Dendritic cell treated with granulocyte-macrophage colony-stimulating factor and Interleukin-4, amounts not matched to agents 40 ng/mL and 50 ng/mL, for 4 days (primary cell): Measurements from ENCODE around the gene CEP192.

Experiments
- H3K27ac Mint-ChIP-seq: one replicate; pipeline ENCODE4 v1.8.0; 2022; ENCODE audit warnings: mild to moderate bottlenecking, mixed read lengths
- H3K27me3 Mint-ChIP-seq: one replicate; pipeline ENCODE4 v1.8.0; 2022; ENCODE audit warnings: mild to moderate bottlenecking, mixed read lengths
- H3K36me3 Mint-ChIP-seq: one replicate; pipeline ENCODE4 v1.8.0; 2022; ENCODE audit warnings: low read depth, mixed read lengths
- H3K4me1 Mint-ChIP-seq: one replicate; pipeline ENCODE4 v1.8.0; 2022; ENCODE audit warnings: low read depth, mixed read lengths
- H3K4me3 Mint-ChIP-seq: one replicate; pipeline ENCODE4 v1.8.0; 2022; ENCODE audit warnings: mild to moderate bottlenecking, moderate library complexity, mixed read lengths
- H3K9me3 Mint-ChIP-seq: one replicate; pipeline ENCODE4 v1.8.0; 2022; ENCODE audit warnings: mixed read lengths
- intact Hi-C: fragments of 100-400 bp; cut with micrococcal nuclease; formaldehyde crosslinking; loops from one replicate; pipeline ENCODE4 v1.15.0; 2022

Gene CEP192

DNA sequence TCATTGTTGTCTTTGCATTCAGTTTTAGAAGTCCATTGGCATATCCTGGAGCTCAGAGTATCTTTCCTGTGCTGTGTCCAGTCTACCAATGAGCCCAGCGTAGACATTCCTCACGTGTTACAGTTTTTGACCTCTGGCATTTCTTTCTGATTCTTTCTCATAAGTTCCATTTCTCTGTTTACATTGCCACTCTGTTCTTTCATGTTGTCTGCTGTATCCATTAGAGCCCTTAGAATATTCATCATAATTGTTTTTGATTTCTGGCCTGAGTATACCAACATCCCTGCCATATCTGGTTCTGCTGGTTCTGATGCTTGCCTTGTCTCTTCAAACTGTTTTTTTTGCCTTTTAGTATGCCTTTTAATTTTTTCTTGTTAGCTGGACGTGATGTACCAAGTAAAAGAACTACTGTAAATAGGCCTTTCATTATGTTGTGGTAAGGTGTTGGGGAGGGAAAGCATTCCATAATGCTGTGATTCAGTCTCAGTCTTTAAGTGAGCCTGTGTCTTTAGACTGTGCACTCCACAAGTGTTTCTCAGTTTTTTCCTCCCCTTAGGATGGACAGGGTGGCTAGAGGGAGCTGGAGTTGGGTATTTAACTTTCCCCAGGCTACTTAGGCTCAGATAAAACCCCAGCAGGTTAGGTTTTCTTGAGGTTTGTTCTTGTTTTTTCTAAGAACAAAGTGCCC lies 35.6 kb downstream of the CEP192 start:
- no peak overlapping the region for H3K4me3 Mint-ChIP-seq
- peaks cover 88% of the 10 kb centered on the region for H3K36me3 Mint-ChIP-seq
- no peaks in the 10 kb centered on the region for H3K9me3 Mint-ChIP-seq
- no peaks in the 10 kb centered on the region for H3K27me3 Mint-ChIP-seq
- intact Hi-C loops, result no loop called here
- no peaks in the 10 kb centered on the region for H3K4me1 Mint-ChIP-seq
- no peak overlapping the region for H3K27ac Mint-ChIP-seq

GRCh38 chr18:13028869-13029268 lies 37.7 kb downstream of the CEP192 start:
- Mint-ChIP-seq H3K4me3 (no peak overlapping the region), H3K27ac (no peak overlapping the region), H3K27me3 (no peaks in the 10 kb centered on the region), H3K36me3 (peaks cover 86% of the 10 kb centered on the region), H3K4me1 (no peaks in the 10 kb centered on the region), H3K9me3 (no peaks in the 10 kb centered on the region)
- intact Hi-C loops, result no loop called here

- intact Hi-C loops, result no loop called here
- H3K9me3 Mint-ChIP-seq, result no peaks in the 10 kb centered on the region
- no peaks in the 10 kb centered on the region for H3K27me3 Mint-ChIP-seq
- no peak overlapping the region for H3K4me3 Mint-ChIP-seq
- no peaks in the 10 kb centered on the region for H3K4me1 Mint-ChIP-seq
- H3K27ac Mint-ChIP-seq, result no peak overlapping the region
- peaks cover 75% of the 10 kb centered on the region for H3K36me3 Mint-ChIP-seq
These were observed 41.0 kb downstream of the CEP192 start for GRCh38 chr18:13032173-13032572.

DNA sequence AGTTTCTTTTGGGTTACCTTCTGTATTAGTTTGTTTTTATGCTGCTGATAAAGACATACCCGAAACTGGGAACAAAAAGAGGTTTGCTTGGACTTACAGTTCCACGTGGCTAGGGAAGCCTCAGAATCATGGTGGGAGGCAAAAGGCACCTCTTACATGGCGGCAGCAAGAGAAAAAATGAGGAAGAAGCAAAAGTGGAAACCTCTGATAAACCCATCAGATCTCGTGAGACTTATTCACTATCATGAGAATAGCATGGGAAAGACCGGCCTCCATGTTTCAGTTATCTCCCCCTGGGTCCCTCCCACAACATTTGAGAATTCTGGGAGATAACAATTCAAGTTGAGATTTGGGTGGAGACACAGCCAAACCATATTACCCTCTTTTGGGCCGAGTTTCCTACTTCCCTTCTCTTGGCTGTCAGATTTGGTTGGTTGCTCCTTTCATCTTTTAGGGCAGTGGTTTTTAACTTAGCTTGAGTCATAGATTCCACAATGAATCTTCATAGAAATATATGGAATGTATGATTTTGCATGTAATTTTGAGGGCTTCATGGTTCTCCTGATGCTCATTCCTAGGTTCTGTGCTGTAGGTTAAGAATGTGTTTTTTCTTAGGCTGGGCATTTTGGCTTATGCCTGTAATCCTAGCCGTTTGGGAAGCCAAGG lies 44.2 kb downstream of the CEP192 start:
- H3K4me1 Mint-ChIP-seq, result no peaks in the 10 kb centered on the region
- no peaks in the 10 kb centered on the region for H3K27me3 Mint-ChIP-seq
- H3K27ac Mint-ChIP-seq, result no peak overlapping the region
- intact Hi-C loops, result no loop called here
- no peaks in the 10 kb centered on the region for H3K9me3 Mint-ChIP-seq
- peaks cover 81% of the 10 kb centered on the region for H3K36me3 Mint-ChIP-seq
- H3K4me3 Mint-ChIP-seq, result no peak overlapping the region

- intact Hi-C loops, result no loop called here
- no peaks in the 10 kb centered on the region for H3K4me1 Mint-ChIP-seq
- no peaks in the 10 kb centered on the region for H3K27me3 Mint-ChIP-seq
- H3K36me3 Mint-ChIP-seq, result peaks cover 74% of the 10 kb centered on the region
- H3K27ac Mint-ChIP-seq, result no peak overlapping the region
- no peaks in the 10 kb centered on the region for H3K9me3 Mint-ChIP-seq
- H3K4me3 Mint-ChIP-seq, result no peak overlapping the region
These were observed 45.6 kb downstream of the CEP192 start for GRCh38 chr18:13036622-13037320.

DNA sequence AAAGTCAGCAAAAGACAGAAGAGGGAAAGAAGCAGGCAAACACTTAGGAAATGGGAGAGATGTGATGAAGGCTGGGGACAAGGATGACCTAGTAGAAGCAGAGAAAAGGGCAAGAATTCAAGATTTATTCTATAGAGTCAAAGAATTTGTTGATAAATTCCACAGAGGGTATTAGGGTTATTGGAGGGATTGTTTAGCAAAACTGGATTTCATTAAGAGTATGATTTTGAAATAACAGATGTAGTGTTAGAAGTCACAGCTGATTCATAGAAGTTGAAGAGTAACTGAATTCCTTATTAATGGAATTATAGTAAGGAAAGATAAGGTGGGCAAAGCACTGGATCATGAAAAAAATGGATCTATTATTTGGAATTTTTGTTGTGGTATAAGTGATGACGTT lies 48.6 kb downstream of the CEP192 start:
- Mint-ChIP-seq H3K9me3 (no peaks in the 10 kb centered on the region), H3K36me3 (peaks cover 78% of the 10 kb centered on the region)
- intact Hi-C loops, result no loop called here

DNA sequence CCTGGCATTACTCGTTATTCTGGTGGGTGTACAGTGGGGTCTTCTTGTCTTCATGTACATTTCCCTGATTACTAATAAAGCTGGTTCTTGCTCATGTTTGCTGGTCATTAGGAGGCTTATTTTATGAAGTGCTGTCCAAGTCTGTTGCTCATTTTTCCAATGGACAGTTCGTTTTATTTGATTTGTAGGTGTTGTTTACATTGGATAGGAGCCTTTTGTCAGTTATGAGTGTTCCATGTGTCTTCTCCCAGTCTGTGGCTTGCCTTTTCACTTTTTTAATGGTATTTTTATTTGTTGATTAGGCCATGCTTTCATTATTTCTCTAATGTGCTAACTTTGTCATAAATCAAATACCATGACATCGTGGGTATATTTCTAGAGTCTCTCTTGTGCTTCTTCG lies 51.9 kb downstream of the CEP192 start:
- no peak overlapping the region for H3K4me3 Mint-ChIP-seq
- H3K4me1 Mint-ChIP-seq, result peaks cover 13% of the 10 kb centered on the region
- no peaks in the 10 kb centered on the region for H3K27me3 Mint-ChIP-seq
- no peak overlapping the region for H3K27ac Mint-ChIP-seq
- intact Hi-C loops, result no loop called here
- no peaks in the 10 kb centered on the region for H3K9me3 Mint-ChIP-seq
- peaks cover 86% of the 10 kb centered on the region for H3K36me3 Mint-ChIP-seq

More for the DNA sequence above, 48.6 kb downstream of the CEP192 start:
- no peaks in the 10 kb centered on the region for H3K4me1 Mint-ChIP-seq
- no peak overlapping the region for H3K4me3 Mint-ChIP-seq
- no peaks in the 10 kb centered on the region for H3K27me3 Mint-ChIP-seq
- no peak overlapping the region for H3K27ac Mint-ChIP-seq

- intact Hi-C loops, result no loop called here
- Mint-ChIP-seq H3K27me3 (no peaks in the 10 kb centered on the region), H3K4me3 (no peak overlapping the region), H3K9me3 (no peaks in the 10 kb centered on the region), H3K4me1 (peaks cover 28% of the 10 kb centered on the region), H3K36me3 (peaks cover 88% of the 10 kb centered on the region), H3K27ac (peak overlapping the region; percentile 51)
These were observed 57.0 kb downstream of the CEP192 start for GRCh38 chr18:13048061-13048595.

- intact Hi-C loops, result no loop called here
- Mint-ChIP-seq H3K27ac (no peak overlapping the region), H3K36me3 (peaks cover 91% of the 10 kb centered on the region), H3K27me3 (no peaks in the 10 kb centered on the region), H3K4me3 (no peak overlapping the region), H3K9me3 (no peaks in the 10 kb centered on the region), H3K4me1 (peaks cover 28% of the 10 kb centered on the region)
These were observed 60.0 kb downstream of the CEP192 start for GRCh38 chr18:13051159-13051558.

GRCh38 chr18:13051950-13052349 lies 60.8 kb downstream of the CEP192 start:
- no peak overlapping the region for H3K4me3 Mint-ChIP-seq
- intact Hi-C loops, result no loop called here
- H3K9me3 Mint-ChIP-seq, result no peaks in the 10 kb centered on the region
- H3K27me3 Mint-ChIP-seq, result no peaks in the 10 kb centered on the region
- H3K27ac Mint-ChIP-seq, result no peak overlapping the region
- H3K36me3 Mint-ChIP-seq, result peaks cover 91% of the 10 kb centered on the region
- H3K4me1 Mint-ChIP-seq, result peaks cover 25% of the 10 kb centered on the region

DNA sequence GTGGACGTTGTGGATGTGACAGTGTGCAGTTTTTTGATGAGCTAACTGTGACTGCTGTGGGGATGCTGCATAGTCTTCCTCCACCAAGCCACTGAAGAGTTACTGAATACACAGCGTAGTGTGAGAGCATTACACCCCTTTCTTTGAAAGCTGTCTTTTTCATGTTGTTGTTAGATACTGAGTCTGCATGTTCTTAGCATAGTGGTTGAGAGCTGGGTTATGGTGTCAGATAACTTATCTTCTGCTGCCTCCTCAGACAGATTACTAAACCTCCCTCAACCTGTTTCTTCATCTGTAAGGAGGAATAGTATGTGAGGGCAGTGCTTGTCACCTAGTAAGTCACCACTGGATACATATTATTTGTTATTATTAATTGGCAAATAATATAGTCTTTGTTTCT lies 63.2 kb downstream of the CEP192 start:
- H3K27me3 Mint-ChIP-seq, result no peaks in the 10 kb centered on the region
- peaks cover 93% of the 10 kb centered on the region for H3K36me3 Mint-ChIP-seq
- H3K4me1 Mint-ChIP-seq, result peaks cover 6% of the 10 kb centered on the region
- H3K27ac Mint-ChIP-seq, result no peak overlapping the region
- intact Hi-C loops, result no loop called here
- H3K4me3 Mint-ChIP-seq, result no peak overlapping the region
- H3K9me3 Mint-ChIP-seq, result no peaks in the 10 kb centered on the region

DNA sequence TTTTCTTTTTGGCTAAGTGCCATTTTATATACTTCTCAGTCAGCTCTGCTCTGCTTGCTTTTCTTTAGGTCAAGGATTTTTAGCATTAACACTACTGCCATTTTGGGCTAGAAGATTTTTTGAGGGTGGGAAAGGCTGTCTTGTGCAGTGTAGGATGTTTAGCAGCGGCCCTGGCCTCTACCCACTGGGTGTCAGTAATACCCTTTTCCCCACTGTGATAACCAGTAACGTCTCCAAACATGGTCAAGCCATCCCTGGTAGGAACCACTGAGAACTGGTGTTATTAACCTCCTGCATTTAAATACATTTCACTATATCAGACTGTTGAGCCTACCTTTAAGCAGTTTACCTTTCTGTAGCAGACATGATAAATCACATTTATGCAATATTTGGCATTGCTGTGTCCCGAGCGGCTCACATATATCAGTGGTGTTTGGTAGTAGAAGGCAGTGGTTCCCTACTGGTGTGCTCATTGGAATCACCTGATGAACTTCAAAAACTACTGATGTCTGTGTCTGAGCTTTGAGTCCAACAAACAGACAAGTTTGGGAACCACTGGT lies 70.5 kb downstream of the CEP192 start:
- no peaks in the 10 kb centered on the region for H3K9me3 Mint-ChIP-seq
- intact Hi-C loops, result no loop called here
- H3K36me3 Mint-ChIP-seq, result peaks cover 86% of the 10 kb centered on the region
- no peaks in the 10 kb centered on the region for H3K27me3 Mint-ChIP-seq
- H3K27ac Mint-ChIP-seq, result no peak overlapping the region
- H3K4me1 Mint-ChIP-seq, result peaks cover 3% of the 10 kb centered on the region
- H3K4me3 Mint-ChIP-seq, result no peak overlapping the region

DNA sequence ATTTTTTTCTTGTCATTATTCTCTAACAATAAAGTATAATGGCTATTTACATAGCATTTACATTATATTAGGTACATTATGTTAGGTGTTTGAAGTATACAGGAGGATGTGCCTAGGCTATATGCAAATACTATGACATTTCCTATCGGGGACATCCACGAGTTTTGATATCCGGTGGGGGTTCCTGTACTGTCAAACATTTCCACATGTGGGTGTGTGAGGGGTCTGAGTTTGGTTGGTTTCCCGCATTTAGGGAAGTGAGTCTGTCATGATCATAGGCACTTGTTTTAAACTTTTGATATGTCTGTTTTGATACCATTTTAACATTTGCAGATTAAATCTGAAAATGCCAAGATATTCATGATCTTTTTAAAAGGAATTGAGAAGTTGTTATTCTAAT lies 76.0 kb downstream of the CEP192 start:
- Mint-ChIP-seq H3K4me3 (no peak overlapping the region), H3K36me3 (peaks cover 83% of the 10 kb centered on the region), H3K27me3 (no peaks in the 10 kb centered on the region)

GRCh38 chr18:13067966-13068365 lies 76.8 kb downstream of the CEP192 start:
- Mint-ChIP-seq H3K4me3 (no peak overlapping the region), H3K27ac (no peak overlapping the region), H3K4me1 (peaks cover 5% of the 10 kb centered on the region), H3K9me3 (no peaks in the 10 kb centered on the region), H3K27me3 (no peaks in the 10 kb centered on the region), H3K36me3 (peaks cover 88% of the 10 kb centered on the region)
- intact Hi-C loops, result no loop called here

More for the DNA sequence above, 76.0 kb downstream of the CEP192 start:
- Mint-ChIP-seq H3K27ac (no peak overlapping the region), H3K4me1 (peaks cover 5% of the 10 kb centered on the region), H3K9me3 (no peaks in the 10 kb centered on the region)
- intact Hi-C loops, result no loop called here
